GM21526 (cell line): Measurements from ENCODE around the gene USP31.

Experiments
- ATAC-seq: cut with Tn5 transposase; IDR thresholded peaks from one replicate; pipeline ENCODE4 v1.9.1; 2021; ENCODE audit warnings: moderate library complexity; ENCODE audit not compliant: unreplicated experiment, low FRiP score

The USP31 gene

GRCh38 chr16:23137818-23138217, 11.4 kb downstream of the USP31 start:
- no peak for ATAC-seq

- no peak for ATAC-seq
These were observed 12.0 kb downstream of the USP31 start for GRCh38 chr16:23137256-23137655.

GRCh38 chr16:23134274-23134673, 15.0 kb downstream of the USP31 start:
- ATAC-seq: no peak

- no peak for ATAC-seq
These were observed 16.3 kb downstream of the USP31 start for GRCh38 chr16:23132775-23133463.

GRCh38 chr16:23131931-23132621, 17.2 kb downstream of the USP31 start:
- no peak for ATAC-seq

GRCh38 chr16:23131436-23131835, 17.8 kb downstream of the USP31 start:
- no peak for ATAC-seq

GRCh38 chr16:23131036-23131435, 18.2 kb downstream of the USP31 start:
- no peak for ATAC-seq

- ATAC-seq: no peak
These were observed 19.6 kb downstream of the USP31 start for GRCh38 chr16:23129686-23130085.

GRCh38 chr16:23128056-23128455, 21.2 kb downstream of the USP31 start:
- no peak for ATAC-seq

- ATAC-seq: no peak
These were observed 24.0 kb downstream of the USP31 start for GRCh38 chr16:23125277-23125676.

GRCh38 chr16:23124315-23124714, 24.9 kb downstream of the USP31 start:
- ATAC-seq: no peak

GRCh38 chr16:23122144-23122543, 27.1 kb downstream of the USP31 start:
- no peak for ATAC-seq

GRCh38 chr16:23121024-23121423, 28.2 kb downstream of the USP31 start:
- ATAC-seq: no peak

- ATAC-seq: no peak
These were observed 28.7 kb downstream of the USP31 start for GRCh38 chr16:23120562-23120961.

- no peak for ATAC-seq
These were observed 29.7 kb downstream of the USP31 start for GRCh38 chr16:23119570-23119969.

- ATAC-seq: no peak
These were observed 34.9 kb downstream of the USP31 start for GRCh38 chr16:23114131-23114904.

GRCh38 chr16:23113185-23113584, 36.1 kb downstream of the USP31 start:
- ATAC-seq: no peak

GRCh38 chr16:23110257-23110899, 38.9 kb downstream of the USP31 start:
- ATAC-seq: no peak

- ATAC-seq: no peak
These were observed 41.3 kb downstream of the USP31 start for GRCh38 chr16:23107936-23108335.

- no peak for ATAC-seq
These were observed 42.1 kb downstream of the USP31 start for GRCh38 chr16:23107117-23107516.

- ATAC-seq: no peak
These were observed 43.9 kb downstream of the USP31 start for GRCh38 chr16:23105309-23105708.
